Measurements from ENCODE around the gene ITPR1.

The ITPR1 gene

DNA sequence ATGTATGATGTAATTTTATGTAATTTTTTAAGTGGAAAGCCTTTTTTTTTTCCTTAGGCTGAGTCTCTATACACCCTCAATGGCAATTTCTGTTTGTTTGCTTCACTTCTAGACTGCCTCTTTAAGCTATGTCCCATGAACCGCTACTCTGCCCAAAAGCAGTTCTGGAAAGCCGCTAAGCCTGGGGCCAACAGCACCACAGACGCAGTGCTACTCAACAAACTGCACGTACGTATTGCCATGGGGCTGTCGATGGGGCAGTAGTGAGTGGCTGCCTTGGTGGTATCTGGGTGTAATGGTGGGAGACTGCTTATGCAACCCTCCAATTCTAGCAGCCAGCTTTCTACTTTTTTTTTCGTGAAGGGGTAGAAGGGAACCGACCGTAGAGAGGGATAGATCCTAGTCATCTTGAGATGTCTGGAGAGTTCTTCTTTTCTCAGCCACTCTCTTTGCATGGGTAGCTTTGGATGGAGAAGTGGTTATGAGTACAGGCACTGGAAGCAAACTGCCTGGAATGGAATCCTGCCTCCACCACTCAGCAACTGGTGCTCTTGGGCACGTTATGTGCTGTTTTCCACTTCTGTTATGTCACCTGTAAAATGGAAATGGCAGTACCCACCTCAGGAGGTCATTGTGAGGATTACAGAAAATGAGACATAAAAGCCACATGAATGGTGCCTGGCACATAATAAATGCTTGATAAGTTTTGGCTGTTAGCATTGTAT, 134.7 kb downstream of the ITPR1 start:
- no peaks in the 10 kb centered on the region for H3K4me1 ChIP-seq (ENCODE audit: control extremely low read depth in 1 of 4, control insufficient read depth in 4 of 4, insufficient read depth in 4 of 4, low read length in 3 of 4)
- no peak overlapping the region for H3K27ac ChIP-seq (ENCODE audit: insufficient read depth in 1 of 2, low read depth in 1 of 2, low read length in 2 of 2, poor library complexity in 1 of 2, severe bottlenecking in 2 of 2)
- WGBS (ENCODE audit: insufficient coverage) = 91% methylated on average over 5 of the region's 10 CpGs
- no peaks in the 10 kb centered on the region for H3K27me3 ChIP-seq (replicated peaks in 2 of 5; ENCODE audit: control insufficient read depth in 4 of 5, insufficient read depth in 5 of 5, low read length in 4 of 5)
- DNase-seq = no peak
- no peaks in the 10 kb centered on the region for H3K9me3 ChIP-seq (ENCODE audit: control extremely low read depth in 1 of 5, control insufficient read depth in 4 of 5, insufficient read depth in 2 of 5, low read depth in 1 of 5, low read length in 4 of 5)
- H3K36me3 ChIP-seq (ENCODE audit: control insufficient read depth in 4 of 4, insufficient read depth in 4 of 4, low read length in 3 of 4) = peaks cover 0 to 18% (median 16%) of the 10 kb centered on the region in 4 experiments
- ChIA-PET CTCF (interaction anchor here (1.0 to 2.2 kb wide), 5 partner anchors 15 to 277 kb away, joined by 3 to 6 read pairs (median 4); no protein-coding TSS in a partner anchor), POLR2A (no interaction called here)
- no peak overlapping the region for H3K4me3 ChIP-seq (ENCODE audit: control insufficient read depth in 1 of 7, extremely low read depth in 1 of 7, insufficient read depth in 4 of 7, low read depth in 2 of 7, low read length in 6 of 7)

DNA sequence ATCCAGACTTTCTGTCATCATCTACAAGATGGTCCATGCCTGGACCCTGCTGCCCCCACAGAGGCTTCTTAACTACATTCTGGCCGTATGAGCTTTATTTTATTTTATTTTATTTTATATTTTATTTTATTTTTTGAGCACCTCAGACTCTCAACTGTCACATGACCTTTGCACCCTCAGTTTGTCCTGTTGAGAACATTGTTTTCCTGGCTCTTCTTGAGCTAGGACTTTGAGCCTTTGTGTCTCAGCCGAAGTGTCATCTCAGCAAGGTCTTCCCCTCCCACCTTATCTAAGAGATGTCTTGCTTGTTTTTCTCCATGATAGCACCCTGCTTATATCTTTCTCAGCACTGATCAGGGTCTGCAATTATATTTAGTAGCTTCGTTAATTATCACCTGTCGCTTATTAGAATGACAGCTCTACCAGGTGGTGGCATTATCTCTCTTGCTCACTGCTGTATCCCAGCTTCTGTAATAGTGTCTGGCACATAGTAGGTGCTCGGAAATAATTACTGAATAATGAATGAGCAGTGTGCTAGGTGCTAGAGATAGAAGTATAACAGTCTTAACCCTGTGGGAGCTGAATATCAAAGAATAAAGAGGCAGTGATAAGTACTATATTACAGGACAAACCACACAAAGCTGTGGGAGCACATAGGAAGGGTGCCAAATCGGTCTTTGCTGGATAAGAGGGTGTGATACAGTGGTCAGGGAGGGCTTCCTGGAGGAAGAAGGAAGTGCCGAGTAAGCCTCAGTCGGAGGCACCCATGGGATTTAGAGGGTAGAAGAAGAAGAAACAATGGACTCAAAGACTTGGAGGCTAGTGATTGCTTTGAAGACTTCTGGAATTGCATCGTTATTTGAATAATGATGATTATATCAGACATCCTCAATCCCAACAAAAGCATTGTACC, 136.2 kb downstream of the ITPR1 start:
- no peak for DNase-seq
- CTCF ChIA-PET = interaction anchor here (0.7 to 4.8 kb wide), 10 partner anchors 9 to 315 kb away, joined by 3 to 64 read pairs (median 4); no protein-coding TSS in a partner anchor
- POLR2A ChIA-PET = interaction anchor here (0.6 kb wide), 1 partner anchor 206 kb away, joined by 3 read pairs; no protein-coding TSS in a partner anchor
- H3K36me3 ChIP-seq (ENCODE audit: control insufficient read depth in 4 of 4, insufficient read depth in 4 of 4, low read length in 3 of 4) = peaks cover 0 to 18% (median 17%) of the 10 kb centered on the region in 4 experiments
- no peaks in the 10 kb centered on the region for H3K9me3 ChIP-seq (ENCODE audit: control extremely low read depth in 1 of 5, control insufficient read depth in 4 of 5, insufficient read depth in 2 of 5, low read depth in 1 of 5, low read length in 4 of 5)
- no peaks in the 10 kb centered on the region for H3K27me3 ChIP-seq (replicated peaks in 2 of 5; ENCODE audit: control insufficient read depth in 4 of 5, insufficient read depth in 5 of 5, low read length in 4 of 5)
- WGBS (ENCODE audit: insufficient coverage) = 61% methylated on average over 4 of the region's 9 CpGs
- H3K4me3 ChIP-seq (ENCODE audit: control insufficient read depth in 1 of 7, extremely low read depth in 1 of 7, insufficient read depth in 4 of 7, low read depth in 2 of 7, low read length in 6 of 7) = no peak overlapping the region
- H3K27ac ChIP-seq (ENCODE audit: insufficient read depth in 1 of 2, low read depth in 1 of 2, low read length in 2 of 2, poor library complexity in 1 of 2, severe bottlenecking in 2 of 2) = peak overlapping the region in 1 of 2 experiments; percentile 49
- peaks cover 0 to 4% (median 0%) of the 10 kb centered on the region in 4 experiments for H3K4me1 ChIP-seq (ENCODE audit: control extremely low read depth in 1 of 4, control insufficient read depth in 4 of 4, insufficient read depth in 4 of 4, low read length in 3 of 4)

DNA sequence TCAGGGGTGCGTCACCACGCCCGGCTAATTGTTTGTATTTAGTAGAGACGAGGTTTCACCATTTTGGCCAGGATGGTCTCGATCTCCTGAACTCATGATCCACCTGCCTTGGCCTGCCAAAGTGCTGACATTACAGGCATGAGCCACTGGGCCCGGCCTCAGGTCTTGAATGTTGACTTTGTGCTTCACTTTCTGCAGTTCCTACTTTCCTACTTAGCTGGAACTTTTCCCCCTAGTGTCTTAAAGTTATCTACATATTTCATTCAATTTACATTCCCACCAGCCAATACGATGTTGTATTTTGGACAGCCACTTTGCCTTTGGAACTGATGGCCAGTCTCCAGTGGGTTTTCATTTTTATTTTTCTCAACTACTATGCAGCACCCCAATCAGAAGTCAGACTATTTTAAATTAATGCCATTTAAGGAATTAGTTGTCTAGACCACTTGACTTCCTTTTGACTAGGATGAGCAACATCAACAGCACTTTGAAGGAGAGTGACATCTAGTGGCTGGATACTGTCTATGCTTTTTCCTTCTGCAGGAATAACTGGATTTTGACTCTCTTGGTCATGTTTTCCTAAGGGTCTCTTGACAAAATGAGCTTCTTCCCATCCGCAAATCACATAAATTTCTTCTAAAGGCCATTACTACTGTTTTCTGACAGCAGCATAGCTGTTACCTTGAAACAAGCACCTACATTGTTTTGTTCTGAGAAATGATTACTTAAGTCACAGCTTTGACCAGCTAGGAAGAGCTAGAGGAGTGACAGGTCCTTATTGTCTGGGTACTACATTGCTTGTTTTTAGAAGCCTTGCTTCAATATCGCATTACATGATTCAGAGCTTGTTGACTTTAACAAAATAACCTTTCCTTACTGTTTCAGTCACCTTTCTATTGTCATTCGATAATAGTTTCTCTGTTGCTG, 140.2 kb downstream of the ITPR1 start:
- H3K27ac ChIP-seq (ENCODE audit: insufficient read depth in 1 of 2, low read depth in 1 of 2, low read length in 2 of 2, poor library complexity in 1 of 2, severe bottlenecking in 2 of 2) = no peak overlapping the region
- POLR2A ChIA-PET = no interaction called here
- peaks cover 0 to 4% (median 0%) of the 10 kb centered on the region in 4 experiments for H3K4me1 ChIP-seq (ENCODE audit: control extremely low read depth in 1 of 4, control insufficient read depth in 4 of 4, insufficient read depth in 4 of 4, low read length in 3 of 4)
- CTCF ChIA-PET = interaction anchor here (0.7 to 4.8 kb wide), 57 partner anchors 9 to 553 kb away, joined by 3 to 64 read pairs (median 4); partner anchors contain the start of gene ITPR1
- H3K27me3 ChIP-seq (replicated peaks in 2 of 5; ENCODE audit: control insufficient read depth in 4 of 5, insufficient read depth in 5 of 5, low read length in 4 of 5) = no peaks in the 10 kb centered on the region
- peaks cover 0 to 21% (median 15%) of the 10 kb centered on the region in 4 experiments for H3K36me3 ChIP-seq (ENCODE audit: control insufficient read depth in 4 of 4, insufficient read depth in 4 of 4, low read length in 3 of 4)
- H3K4me3 ChIP-seq (ENCODE audit: control insufficient read depth in 1 of 7, extremely low read depth in 1 of 7, insufficient read depth in 4 of 7, low read depth in 2 of 7, low read length in 6 of 7) = no peak overlapping the region
- H3K9me3 ChIP-seq (ENCODE audit: control extremely low read depth in 1 of 5, control insufficient read depth in 4 of 5, insufficient read depth in 2 of 5, low read depth in 1 of 5, low read length in 4 of 5) = no peaks in the 10 kb centered on the region
- WGBS (ENCODE audit: insufficient coverage) = 88% methylated on average over 9 of the region's 10 CpGs
- DNase-seq = peak; percentile 68 to 81 (median 81)

DNA sequence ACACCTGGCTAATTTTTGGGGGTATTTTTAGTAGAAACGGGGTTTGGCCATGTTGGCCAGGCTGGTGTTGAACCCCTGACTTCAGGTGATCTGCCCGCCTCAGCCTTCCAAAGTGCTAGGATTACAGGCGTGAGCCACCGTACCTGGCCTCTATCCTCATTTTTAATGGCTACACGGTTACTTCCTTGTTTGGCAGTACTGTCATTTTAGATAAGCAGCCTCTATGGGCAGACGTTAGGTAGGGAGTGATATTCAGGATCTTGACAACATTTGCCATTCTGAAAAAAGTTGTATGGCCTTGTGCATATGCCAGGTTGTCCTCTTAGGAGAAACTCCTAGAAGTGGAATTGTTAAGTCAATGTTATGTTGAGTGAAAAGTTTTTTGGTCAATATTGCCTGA, 141.7 kb downstream of the ITPR1 start:
- POLR2A ChIA-PET = interaction anchor here (0.6 kb wide), 1 partner anchor 14 kb away, joined by 5 read pairs; no protein-coding TSS in a partner anchor
- H3K9me3 ChIP-seq (ENCODE audit: control extremely low read depth in 1 of 5, control insufficient read depth in 4 of 5, insufficient read depth in 2 of 5, low read depth in 1 of 5, low read length in 4 of 5) = no peaks in the 10 kb centered on the region
- H3K27me3 ChIP-seq (replicated peaks in 2 of 5; ENCODE audit: control insufficient read depth in 4 of 5, insufficient read depth in 5 of 5, low read length in 4 of 5) = no peaks in the 10 kb centered on the region
- no peak overlapping the region for H3K4me3 ChIP-seq (ENCODE audit: control insufficient read depth in 1 of 7, extremely low read depth in 1 of 7, insufficient read depth in 4 of 7, low read depth in 2 of 7, low read length in 6 of 7)
- WGBS (ENCODE audit: insufficient coverage) = 82% methylated on average over 6 of the region's 6 CpGs
- DNase-seq = peak in 1 of 3 donors; percentile 19
- CTCF ChIA-PET = interaction anchor here (1.7 kb wide), 1 partner anchor 46 kb away, joined by 5 read pairs; no protein-coding TSS in a partner anchor
- H3K4me1 ChIP-seq (ENCODE audit: control extremely low read depth in 1 of 4, control insufficient read depth in 4 of 4, insufficient read depth in 4 of 4, low read length in 3 of 4) = peaks cover 0 to 4% (median 0%) of the 10 kb centered on the region in 4 experiments
- H3K36me3 ChIP-seq (ENCODE audit: control insufficient read depth in 4 of 4, insufficient read depth in 4 of 4, low read length in 3 of 4) = peaks cover under 1 to 26% (median 13%) of the 10 kb centered on the region in 4 experiments
- no peak overlapping the region for H3K27ac ChIP-seq (ENCODE audit: insufficient read depth in 1 of 2, low read depth in 1 of 2, low read length in 2 of 2, poor library complexity in 1 of 2, severe bottlenecking in 2 of 2)

DNA sequence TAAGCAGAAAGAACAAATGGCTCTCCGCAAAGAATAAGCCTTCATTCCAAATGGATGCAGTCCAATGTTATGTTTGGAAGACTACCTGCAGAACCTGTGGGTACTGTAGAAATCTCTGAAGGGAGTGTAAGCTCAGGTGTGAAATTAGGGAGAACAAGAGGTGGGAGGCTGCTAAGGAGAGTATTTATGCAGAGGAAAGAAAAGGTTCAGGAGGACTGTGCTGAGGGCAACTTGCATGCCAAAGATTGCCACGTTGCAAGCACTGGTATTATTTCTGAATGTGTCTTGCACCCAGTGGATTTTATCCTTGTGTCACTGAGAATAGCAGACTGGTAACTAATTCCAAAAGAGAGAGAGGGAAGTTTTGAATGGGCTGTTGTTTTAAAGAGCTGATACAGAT, 144.1 kb downstream of the ITPR1 start:
- ChIA-PET CTCF (interaction anchor here (1.2 to 2.0 kb wide), 5 partner anchors 33 to 299 kb away, joined by 3 to 10 read pairs (median 4); no protein-coding TSS in a partner anchor), POLR2A (no interaction called here)
- Histone ChIP-seq H3K4me3 (ENCODE audit: control insufficient read depth in 1 of 7, extremely low read depth in 1 of 7, insufficient read depth in 4 of 7, low read depth in 2 of 7, low read length in 6 of 7) (no peak overlapping the region), H3K36me3 (ENCODE audit: control insufficient read depth in 4 of 4, insufficient read depth in 4 of 4, low read length in 3 of 4) (peaks cover 9 to 39% (median 32%) of the 10 kb centered on the region in 4 experiments), H3K9me3 (ENCODE audit: control extremely low read depth in 1 of 5, control insufficient read depth in 4 of 5, insufficient read depth in 2 of 5, low read depth in 1 of 5, low read length in 4 of 5) (no peaks in the 10 kb centered on the region), H3K27ac (ENCODE audit: insufficient read depth in 1 of 2, low read depth in 1 of 2, low read length in 2 of 2, poor library complexity in 1 of 2, severe bottlenecking in 2 of 2) (no peak overlapping the region), H3K27me3 (replicated peaks in 2 of 5; ENCODE audit: control insufficient read depth in 4 of 5, insufficient read depth in 5 of 5, low read length in 4 of 5) (no peaks in the 10 kb centered on the region), H3K4me1 (ENCODE audit: control extremely low read depth in 1 of 4, control insufficient read depth in 4 of 4, insufficient read depth in 4 of 4, low read length in 3 of 4) (peaks cover 0 to 4% (median 0%) of the 10 kb centered on the region in 4 experiments)
- DNase-seq = no peak
- 100% methylated on average over 2 of the region's 2 CpGs for WGBS (ENCODE audit: insufficient coverage)

DNA sequence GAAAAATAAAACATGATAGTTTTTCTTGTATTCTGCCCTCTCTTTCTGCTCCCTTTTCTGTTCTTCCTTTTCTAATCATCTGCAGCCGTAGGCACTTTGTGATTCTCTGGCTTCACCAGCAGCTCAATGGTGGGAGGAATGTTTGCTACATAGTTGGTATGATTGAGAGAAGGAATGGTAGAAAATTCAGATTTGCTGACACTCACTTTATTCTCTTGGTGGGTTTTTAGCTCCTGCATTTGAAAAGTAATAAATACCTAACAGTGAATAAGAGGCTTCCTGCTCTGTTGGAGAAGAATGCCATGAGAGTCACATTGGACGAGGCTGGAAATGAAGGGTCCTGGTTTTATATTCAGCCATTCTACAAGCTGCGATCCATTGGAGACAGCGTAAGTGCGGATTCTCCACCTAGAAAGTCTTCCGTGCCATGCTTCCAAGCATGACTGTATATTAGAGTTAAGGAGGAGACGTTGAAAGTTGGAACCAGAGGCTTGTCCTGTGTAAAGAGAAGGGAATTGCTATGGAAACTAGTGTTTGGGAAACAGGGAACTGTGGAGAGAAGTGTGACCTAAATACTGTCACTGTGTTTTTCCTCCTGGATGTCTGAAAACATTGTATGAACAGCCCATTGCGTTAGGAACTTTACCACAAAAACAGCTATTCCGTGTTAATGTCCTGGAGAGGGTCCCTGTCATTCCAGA, 148.9 kb downstream of the ITPR1 start:
- Histone ChIP-seq H3K27ac (ENCODE audit: insufficient read depth in 1 of 2, low read depth in 1 of 2, low read length in 2 of 2, poor library complexity in 1 of 2, severe bottlenecking in 2 of 2) (no peak overlapping the region), H3K9me3 (ENCODE audit: control extremely low read depth in 1 of 5, control insufficient read depth in 4 of 5, insufficient read depth in 2 of 5, low read depth in 1 of 5, low read length in 4 of 5) (peaks cover 0 to 4% (median 0%) of the 10 kb centered on the region in 5 experiments), H3K27me3 (replicated peaks in 2 of 5; ENCODE audit: control insufficient read depth in 4 of 5, insufficient read depth in 5 of 5, low read length in 4 of 5) (no peaks in the 10 kb centered on the region), H3K36me3 (ENCODE audit: control insufficient read depth in 4 of 4, insufficient read depth in 4 of 4, low read length in 3 of 4) (peaks cover 36 to 82% (median 57%) of the 10 kb centered on the region in 4 experiments), H3K4me3 (ENCODE audit: control insufficient read depth in 1 of 7, extremely low read depth in 1 of 7, insufficient read depth in 4 of 7, low read depth in 2 of 7, low read length in 6 of 7) (no peak overlapping the region), H3K4me1 (ENCODE audit: control extremely low read depth in 1 of 4, control insufficient read depth in 4 of 4, insufficient read depth in 4 of 4, low read length in 3 of 4) (no peaks in the 10 kb centered on the region)
- CTCF ChIA-PET = interaction anchor here (0.7 to 3.6 kb wide), 3 partner anchors 9 to 13 kb away, joined by 3 to 13 read pairs (median 3); no protein-coding TSS in a partner anchor
- DNase-seq = no peak
- POLR2A ChIA-PET = no interaction called here
- whole genome bisulfite sequencing (ENCODE audit: insufficient coverage) = 100% methylated on average over 6 of the region's 9 CpGs
